Neuronal stem cell (in vitro differentiated cells): Measurements from ENCODE around the gene ALPL.
"Not testable (repeated sequence)": the region's sequence is repeated elsewhere in the genome, so short reads cannot be mapped to it uniquely, and the experiment has no call there.

Experiments used
- DNase-seq: peaks from one replicate; pipeline ENCODE4 v3.0.0-alpha.2; 2013; ENCODE audit warnings: low spot score
- H2AFZ ChIP-seq: one replicate; pipeline ENCODE4 v1.6.1; 2013; ENCODE audit warnings: mild to moderate bottlenecking, low read length, inconsistent platforms
- H2AK5ac ChIP-seq: 2 replicates; pipeline ENCODE4 v1.6.1; 2013; ENCODE audit warnings: low read depth, mild to moderate bottlenecking, inconsistent platforms, low read length, moderate library complexity, mixed read lengths
- H2BK120ac ChIP-seq: 2 replicates; pipeline ENCODE4 v1.6.1; 2013; ENCODE audit warnings: low read depth, mild to moderate bottlenecking, inconsistent platforms, low read length, moderate library complexity, mixed read lengths
- H2BK12ac ChIP-seq: one replicate; pipeline ENCODE4 v1.6.1; 2013; ENCODE audit warnings: low read length, inconsistent platforms
- H2BK15ac ChIP-seq: 2 replicates; pipeline ENCODE4 v1.6.1; 2013; ENCODE audit warnings: mild to moderate bottlenecking, low read length, inconsistent platforms, mixed read lengths
- H2BK5ac ChIP-seq: one replicate; pipeline ENCODE4 v1.6.1; 2013; ENCODE audit warnings: inconsistent platforms, mild to moderate bottlenecking, low read length, moderate library complexity
- H3K14ac ChIP-seq: one replicate; pipeline ENCODE4 v1.6.1; 2013; ENCODE audit warnings: low read length, inconsistent platforms
- H3K18ac ChIP-seq: 2 replicates; pipeline ENCODE4 v1.6.1; 2013; ENCODE audit warnings: low read length, inconsistent platforms
- H3K23ac ChIP-seq: 2 replicates; pipeline ENCODE4 v1.6.1; 2013; ENCODE audit warnings: low read depth, mild to moderate bottlenecking, mixed read lengths, low read length, inconsistent platforms; ENCODE audit not compliant: poor library complexity
- H3K27ac ChIP-seq: replicated peaks from 3 replicates; pipeline ENCODE4 v1.5.1; 2013; ENCODE audit warnings: low read length, inconsistent platforms
- H3K27me3 ChIP-seq, 3 experiments: 2 replicates each; pipeline ENCODE4 v1.6.1; 2013; ENCODE audit warnings: low read length in 3 of 3, mild to moderate bottlenecking in 2 of 3, inconsistent platforms in 1 of 3, low read depth in 1 of 3, mixed read lengths in 1 of 3, moderate library complexity in 1 of 3; ENCODE audit not compliant: control insufficient read depth in 3 of 3, insufficient read depth in 3 of 3
- H3K36me3 ChIP-seq, 2 donors: replicated peaks in 1 of 2; 2 replicates each; pipeline ENCODE4 v1.6.1; 2013; ENCODE audit warnings: low read length in 2 of 2; ENCODE audit not compliant: control insufficient read depth in 2 of 2, insufficient read depth in 2 of 2
- H3K4ac ChIP-seq: 2 replicates; pipeline ENCODE4 v1.6.1; 2013; ENCODE audit warnings: inconsistent platforms, mild to moderate bottlenecking, low read length, moderate library complexity
- H3K4me1 ChIP-seq, 2 donors: 1 replicate in 1 of 2; 2 replicates in 1 of 2; pipeline ENCODE4 v1.6.1; 2013; ENCODE audit warnings: low read length in 2 of 2, low read depth in 1 of 2; ENCODE audit not compliant: control insufficient read depth in 2 of 2, insufficient read depth in 1 of 2
- H3K4me2 ChIP-seq: one replicate; pipeline ENCODE4 v1.6.1; 2013; ENCODE audit warnings: mild to moderate bottlenecking, low read length, inconsistent platforms; ENCODE audit not compliant: insufficient read depth, poor library complexity, severe bottlenecking
- H3K4me3 ChIP-seq, 2 donors: 2 replicates each; pipeline ENCODE4 v1.5.1; 2013; ENCODE audit warnings: low read length in 2 of 2, mild to moderate bottlenecking in 2 of 2, inconsistent platforms in 1 of 2, moderate library complexity in 1 of 2
- H3K79me1 ChIP-seq: one replicate; pipeline ENCODE4 v1.6.1; 2013; ENCODE audit warnings: low read depth, mild to moderate bottlenecking, inconsistent platforms, low read length, moderate library complexity
- H3K9ac ChIP-seq: one replicate; pipeline ENCODE4 v1.6.1; 2013; ENCODE audit warnings: mild to moderate bottlenecking, low read depth, low read length, inconsistent platforms; ENCODE audit not compliant: poor library complexity
- H3K9me3 ChIP-seq, 2 donors: replicated peaks in 1 of 2; 2 replicates each; pipeline versions ENCODE3 to v1.6.1; 2013; ENCODE audit warnings: low read length in 2 of 2, mild to moderate bottlenecking in 2 of 2, inconsistent platforms in 1 of 2, low read depth in 1 of 2, mixed read lengths in 1 of 2, moderate library complexity in 1 of 2; ENCODE audit not compliant: control insufficient read depth in 2 of 2, insufficient read depth in 1 of 2
- H4K8ac ChIP-seq: one replicate; pipeline ENCODE4 v1.6.1; 2013; ENCODE audit warnings: low read depth, mild to moderate bottlenecking, inconsistent platforms, low read length, moderate library complexity
- H4K91ac ChIP-seq: one replicate; pipeline ENCODE4 v1.6.1; 2013; ENCODE audit warnings: low read length, low read depth, mild to moderate bottlenecking, inconsistent platforms; ENCODE audit not compliant: poor library complexity
- WGBS, 2 donors: extraction: QIAGEN DNeasy Blood & Tissue Kit; methylation state at CpG; one replicate each; pipeline ENCODE4 v1.1.7; 2013; ENCODE audit warnings: missing lambda C conversion rate in 2 of 2, mixed read lengths in 1 of 2; ENCODE audit not compliant: insufficient read length in 2 of 2, insufficient replicate concordance in 1 of 2; ENCODE audit errors: extremely low coverage in 2 of 2; 5-methylcytosine and 5-hydroxymethylcytosine counted together

The ALPL gene

GRCh38 chr1:21564521-21565095, 55.4 kb downstream of the ALPL start:
- Histone ChIP-seq H3K36me3 (peaks cover 0 to 20% of the 10 kb centered on the region in 2 donors), H2AFZ (no peak overlapping the region), H2BK12ac (no peak overlapping the region), H3K27me3 (no peaks in the 10 kb centered on the region), H2BK120ac (no peak overlapping the region), H2AK5ac (no peak overlapping the region), H3K4ac (no peak overlapping the region), H3K79me1 (peaks cover 8% of the 10 kb centered on the region), H3K9me3 (no peaks in the 10 kb centered on the region), H3K4me3 (no peak overlapping the region), H3K23ac (no peak overlapping the region), H3K4me1 (peaks cover 7 to 8% of the 10 kb centered on the region in 2 donors), H2BK5ac (no peak overlapping the region), H4K8ac (no peak overlapping the region), H3K18ac (peak overlapping the region; percentile 16), H3K27ac (no peak overlapping the region), H3K14ac (no peak overlapping the region), H2BK15ac (no peak overlapping the region), H4K91ac (peak overlapping the region; percentile 32), H3K4me2 (no peak overlapping the region), H3K9ac (no peak overlapping the region)
- no peak for DNase-seq
- WGBS, 2 donors: no CpG with 5 or more reads among the region's 14 CpGs

- DNase-seq: no peak
- Histone ChIP-seq H2AFZ (no peak overlapping the region), H3K14ac (no peak overlapping the region), H2BK12ac (no peak overlapping the region), H2BK15ac (no peak overlapping the region), H3K4me3 (no peak overlapping the region), H3K18ac (peak overlapping the region; percentile 20), H3K79me1 (peaks cover 8% of the 10 kb centered on the region), H3K4ac (no peak overlapping the region), H3K36me3 (peaks cover 0 to 20% of the 10 kb centered on the region in 2 donors), H3K9ac (peak overlapping the region; percentile 36), H3K4me2 (no peak overlapping the region), H3K4me1 (peaks cover 8 to 11% of the 10 kb centered on the region in 2 donors), H2BK120ac (no peak overlapping the region), H2BK5ac (no peak overlapping the region), H3K9me3 (no peaks in the 10 kb centered on the region), H3K27ac (no peak overlapping the region), H4K8ac (no peak overlapping the region), H3K27me3 (no peaks in the 10 kb centered on the region), H3K23ac (no peak overlapping the region), H2AK5ac (no peak overlapping the region), H4K91ac (no peak overlapping the region)
- WGBS, 2 donors: no CpG with 5 or more reads among the region's 8 CpGs
These were observed 56.1 kb downstream of the ALPL start for GRCh38 chr1:21565285-21565684.

- not testable (repeated sequence) for H2BK12ac ChIP-seq, DNase-seq, H4K8ac ChIP-seq, H3K23ac ChIP-seq, H2AFZ ChIP-seq, H3K27ac ChIP-seq, H3K14ac ChIP-seq, H3K4me2 ChIP-seq, H4K91ac ChIP-seq, H3K4ac ChIP-seq, H3K9ac ChIP-seq, H2AK5ac ChIP-seq, H3K4me3 ChIP-seq, H3K79me1 ChIP-seq, H3K27me3 ChIP-seq, H3K18ac ChIP-seq, H3K9me3 ChIP-seq, H2BK120ac ChIP-seq, H2BK5ac ChIP-seq, H2BK15ac ChIP-seq
- H3K36me3 ChIP-seq: peaks cover 0 to 19% of the 10 kb centered on the region in 2 donors
- no CpG with 5 or more reads among the region's 15 CpGs for WGBS, 2 donors
- peaks cover 8 to 11% of the 10 kb centered on the region in 2 donors for H3K4me1 ChIP-seq
These were observed 57.1 kb downstream of the ALPL start for GRCh38 chr1:21566361-21566760.

- H3K27ac ChIP-seq: no peak overlapping the region
- H3K27me3 ChIP-seq: no peaks in the 10 kb centered on the region
- no peak for DNase-seq
These were observed 58.2 kb downstream of the ALPL start for GRCh38 chr1:21567241-21568005.

More at GRCh38 chr1:21567241-21568005, 58.2 kb downstream of the ALPL start:
- Histone ChIP-seq H3K14ac (no peak overlapping the region), H3K4ac (no peak overlapping the region), H3K4me1 (peaks cover 8 to 11% of the 10 kb centered on the region in 2 donors), H3K9me3 (peaks cover 0 to 2% of the 10 kb centered on the region in 2 donors), H4K8ac (no peak overlapping the region), H2AFZ (no peak overlapping the region), H3K79me1 (peaks cover 8% of the 10 kb centered on the region), H2BK120ac (no peak overlapping the region), H4K91ac (no peak overlapping the region), H2BK5ac (no peak overlapping the region), H2AK5ac (no peak overlapping the region), H3K4me2 (no peak overlapping the region), H2BK12ac (no peak overlapping the region), H3K23ac (no peak overlapping the region), H3K18ac (no peak overlapping the region), H3K36me3 (peaks cover 0 to 20% of the 10 kb centered on the region in 2 donors), H3K4me3 (no peak overlapping the region), H3K9ac (no peak overlapping the region), H2BK15ac (no peak overlapping the region)
- WGBS, 2 donors: no CpG with 5 or more reads among the region's 24 CpGs
